Caco-2 (cell line): ENCODE measurements around the gene GRIA3. TPM values are rescaled to one million over a fixed set of nuclear protein-coding genes. Genes with fewer than 3 reads are reported as not detected.

Source experiments
- BruUV-seq: library from RNA; stranded (reverse); fragments of 400-500 nt; replicated peaks from 2 replicates; lab custom pipeline; 2021; lab: Mats Ljungman, UMichigan
- CTCF ChIA-PET: fragments of 300-600 bp; sonication (Branson Sonifier 250); formaldehyde crosslinking; loops from one replicate; lab custom pipeline; 2022; ENCODE audit warnings: antibody characterized with exemption; lab: Charles Lee
- POLR2A ChIA-PET: fragments of 300-600 bp; sonication (Branson Sonifier 250); formaldehyde crosslinking; loops from one replicate; lab custom pipeline; 2022; ENCODE audit warnings: antibody characterized with exemption; lab: Charles Lee
- DNase-seq, 2 experiments: peaks; one replicate each; pipeline versions ENCODE4 v3.0.0 to v3.0.0-alpha.2; 2020 to 2022
- H3K27me3 ChIP-seq: replicated peaks from 2 replicates; pipeline ENCODE4 v1.6.0; 2011; ENCODE audit warnings: low read length; ENCODE audit not compliant: control insufficient read depth, insufficient read depth
- H3K36me3 ChIP-seq: 2 replicates; pipeline ENCODE4 v1.5.1; 2011; ENCODE audit warnings: low read length; ENCODE audit not compliant: control insufficient read depth, insufficient read depth
- H3K4me1 ChIP-seq: fragments of 250-450 bp; sonication (Bioruptor Pico); 2 replicates; pipeline ENCODE4 v1.5.1; 2020; ENCODE audit warnings: mild to moderate bottlenecking
- H3K4me3 ChIP-seq: 2 replicates; pipeline ENCODE4 v1.5.1; 2011; ENCODE audit warnings: low read depth, mild to moderate bottlenecking, control low read depth, low read length
- H3K9me3 ChIP-seq: fragments of 250-450 bp; sonication (Bioruptor Pico); 2 replicates; pipeline ENCODE4 v1.5.1; 2020; ENCODE audit warnings: mild to moderate bottlenecking, moderate library complexity
- H3K27ac Mint-ChIP-seq: one replicate; pipeline ENCODE4 v1.8.0; 2022; ENCODE audit warnings: mixed read lengths; ENCODE audit not compliant: unreplicated experiment
- H3K27me3 Mint-ChIP-seq: one replicate; pipeline ENCODE4 v1.8.0; 2022; ENCODE audit warnings: mixed read lengths; ENCODE audit not compliant: insufficient read depth, unreplicated experiment
- H3K36me3 Mint-ChIP-seq: one replicate; pipeline ENCODE4 v1.8.0; 2022; ENCODE audit warnings: mild to moderate bottlenecking, mixed read lengths; ENCODE audit not compliant: insufficient read depth, unreplicated experiment
- H3K4me1 Mint-ChIP-seq: one replicate; pipeline ENCODE4 v1.8.0; 2022; ENCODE audit warnings: low read depth, mixed read lengths; ENCODE audit not compliant: unreplicated experiment
- H3K4me3 Mint-ChIP-seq: one replicate; pipeline ENCODE4 v1.8.0; 2022; ENCODE audit warnings: mild to moderate bottlenecking, moderate library complexity, mixed read lengths; ENCODE audit not compliant: unreplicated experiment
- H3K9me3 Mint-ChIP-seq: one replicate; pipeline ENCODE4 v1.8.0; 2022; ENCODE audit warnings: mixed read lengths; ENCODE audit not compliant: unreplicated experiment
- intact Hi-C: fragments of 100-400 bp; cut with micrococcal nuclease; formaldehyde crosslinking; loops from one replicate; pipeline ENCODE4 v1.10.0; 2022; ENCODE audit not compliant: unreplicated experiment
- total RNA-seq: library from RNA; stranded (reverse); gene quantifications from 2 replicates; pipeline ENCODE4 v1.2.3, GENCODE V29; 2022
- TF ChIP-seq, protein P1 (sequence below), 2 experiments: fragments of 200-600 bp in 1 of 2; IDR thresholded peaks; 1 replicate in 1 of 2; 2 replicates in 1 of 2; pipeline versions ENCODE4 v1.5.1 to v1.8.0; 2011 to 2022; ENCODE audit warnings: antibody characterized with exemption in 1 of 2, control low read depth in 1 of 2, inconsistent platforms in 1 of 2, low read depth in 1 of 2, low read length in 1 of 2, mild to moderate bottlenecking in 1 of 2, moderate library complexity in 1 of 2; ENCODE audit not compliant: insufficient read depth in 1 of 2, severe bottlenecking in 1 of 2, unreplicated experiment in 1 of 2

GRIA3 gene
- total RNA-seq, 1 experiment from 2014 or later = not detected

GRCh38 chrX:123271902-123272301 is 87.8 kb downstream of the GRIA3 start:
- POLR2A ChIA-PET = no interaction called here
- Mint-ChIP-seq H3K36me3 (no peaks in the 10 kb centered on the region), H3K4me1 (no peaks in the 10 kb centered on the region), H3K27me3 (no peaks in the 10 kb centered on the region), H3K27ac (no peak overlapping the region), H3K9me3 (no peaks in the 10 kb centered on the region), H3K4me3 (no peak overlapping the region)
- Histone ChIP-seq H3K36me3 (no peaks in the 10 kb centered on the region), H3K9me3 (no peaks in the 10 kb centered on the region), H3K4me3 (no peak overlapping the region), H3K4me1 (no peaks in the 10 kb centered on the region), H3K27me3 (no peaks in the 10 kb centered on the region)
- no peak for DNase-seq
- TF ChIP-seq, protein P1, sequence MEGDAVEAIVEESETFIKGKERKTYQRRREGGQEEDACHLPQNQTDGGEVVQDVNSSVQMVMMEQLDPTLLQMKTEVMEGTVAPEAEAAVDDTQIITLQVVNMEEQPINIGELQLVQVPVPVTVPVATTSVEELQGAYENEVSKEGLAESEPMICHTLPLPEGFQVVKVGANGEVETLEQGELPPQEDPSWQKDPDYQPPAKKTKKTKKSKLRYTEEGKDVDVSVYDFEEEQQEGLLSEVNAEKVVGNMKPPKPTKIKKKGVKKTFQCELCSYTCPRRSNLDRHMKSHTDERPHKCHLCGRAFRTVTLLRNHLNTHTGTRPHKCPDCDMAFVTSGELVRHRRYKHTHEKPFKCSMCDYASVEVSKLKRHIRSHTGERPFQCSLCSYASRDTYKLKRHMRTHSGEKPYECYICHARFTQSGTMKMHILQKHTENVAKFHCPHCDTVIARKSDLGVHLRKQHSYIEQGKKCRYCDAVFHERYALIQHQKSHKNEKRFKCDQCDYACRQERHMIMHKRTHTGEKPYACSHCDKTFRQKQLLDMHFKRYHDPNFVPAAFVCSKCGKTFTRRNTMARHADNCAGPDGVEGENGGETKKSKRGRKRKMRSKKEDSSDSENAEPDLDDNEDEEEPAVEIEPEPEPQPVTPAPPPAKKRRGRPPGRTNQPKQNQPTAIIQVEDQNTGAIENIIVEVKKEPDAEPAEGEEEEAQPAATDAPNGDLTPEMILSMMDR (IDR thresholded peaks at IDR 0.05; ENCODE audit: insufficient read depth in 1 of 2, low read depth in 1 of 2, low read length in 1 of 2, severe bottlenecking in 1 of 2, unreplicated experiment in 1 of 2) = no peak
- intact Hi-C loops = loop anchor here (1.0 kb wide), 1 partner anchor 152 kb away; no protein-coding TSS in a partner anchor
- no TSS peak for BruUV-seq
- CTCF ChIA-PET = no interaction called here

GRCh38 chrX:123272630-123273029 is 88.6 kb downstream of the GRIA3 start:
- CTCF ChIA-PET = no interaction called here
- POLR2A ChIA-PET = no interaction called here
- no TSS peak for BruUV-seq
- Mint-ChIP-seq H3K4me1 (no peaks in the 10 kb centered on the region), H3K9me3 (no peaks in the 10 kb centered on the region), H3K36me3 (no peaks in the 10 kb centered on the region), H3K4me3 (no peak overlapping the region), H3K27me3 (no peaks in the 10 kb centered on the region), H3K27ac (no peak overlapping the region)
- H3K9me3 ChIP-seq = no peaks in the 10 kb centered on the region
- DNase-seq = no peak
- H3K4me1 ChIP-seq = no peaks in the 10 kb centered on the region
- TF ChIP-seq, protein P1 (IDR thresholded peaks at IDR 0.05; ENCODE audit: insufficient read depth in 1 of 2, low read depth in 1 of 2, low read length in 1 of 2, severe bottlenecking in 1 of 2, unreplicated experiment in 1 of 2) = no peak
- H3K36me3 ChIP-seq = no peaks in the 10 kb centered on the region
- no peak overlapping the region for H3K4me3 ChIP-seq
- intact Hi-C loops = loop anchor here (1.0 kb wide), 1 partner anchor 152 kb away; no protein-coding TSS in a partner anchor
- H3K27me3 ChIP-seq = no peaks in the 10 kb centered on the region

GRCh38 chrX:123274796-123275195 is 90.7 kb downstream of the GRIA3 start:
- Mint-ChIP-seq H3K4me3 (no peak overlapping the region), H3K36me3 (no peaks in the 10 kb centered on the region), H3K27ac (no peak overlapping the region), H3K4me1 (no peaks in the 10 kb centered on the region), H3K27me3 (no peaks in the 10 kb centered on the region), H3K9me3 (no peaks in the 10 kb centered on the region)
- Histone ChIP-seq H3K4me1 (no peaks in the 10 kb centered on the region), H3K27me3 (no peaks in the 10 kb centered on the region), H3K4me3 (no peak overlapping the region), H3K9me3 (no peaks in the 10 kb centered on the region), H3K36me3 (no peaks in the 10 kb centered on the region)
- intact Hi-C loops = no loop called here
- TF ChIP-seq, protein P1 (IDR thresholded peaks at IDR 0.05; ENCODE audit: insufficient read depth in 1 of 2, low read depth in 1 of 2, low read length in 1 of 2, severe bottlenecking in 1 of 2, unreplicated experiment in 1 of 2) = no peak
- DNase-seq = no peak
- POLR2A ChIA-PET = no interaction called here
- BruUV-seq = no TSS peak
- CTCF ChIA-PET = no interaction called here
